Testis (tissue), 2 donors: Measurements from ENCODE around the gene TMEM244.

Experiments
- CTCF ChIP-seq, 3 experiments: fragments of 450-650 bp in 2 of 3; fragments of 200-600 bp in 1 of 3; sonication (generic) in 1 of 3; IDR thresholded peaks; one replicate each; pipeline ENCODE4 v1.5.1; 2016 to 2019; ENCODE audit warnings: antibody characterized with exemption in 3 of 3, mild to moderate bottlenecking in 2 of 3, moderate library complexity in 1 of 3
- POLR2A ChIP-seq: fragments of 450-650 bp; IDR thresholded peaks from one replicate; pipeline ENCODE4 v1.6.1; 2017; ENCODE audit warnings: antibody characterized with exemption, mild to moderate bottlenecking, moderate library complexity

GRCh38 chr6:129866688-129867087 lies 5.6 kb upstream of the TMEM244 start:
- TF ChIP-seq POLR2A: no peak
- TF ChIP-seq CTCF (IDR thresholded peaks at IDR 0.05): no peak
